Right atrium auricular region (tissue), 2 donors: ENCODE results near the gene LGALS4. TPM values are rescaled to one million over a fixed set of nuclear protein-coding genes. Genes with fewer than 3 reads are reported as not detected.

Source experiments
- DNase-seq: peaks from one replicate; pipeline ENCODE4 v3.0.0-alpha.2; 2019; ENCODE audit warnings: low spot score
- H3K27ac ChIP-seq, 2 donors: fragments of 200-600 bp; sonication (generic); 1 replicate in 1 of 2; 2 replicates in 1 of 2; pipeline ENCODE4 v1.5.1; 2016 to 2019
- H3K27me3 ChIP-seq, 2 donors: fragments of 200-600 bp; sonication (generic); one replicate each; pipeline versions ENCODE4 v1.5.1 to v1.6.0; 2017 to 2019
- H3K36me3 ChIP-seq: fragments of 200-600 bp; sonication (generic); one replicate; pipeline ENCODE4 v1.5.1; 2016
- H3K4me1 ChIP-seq, 2 donors: fragments of 200-600 bp; sonication (generic); one replicate each; pipeline versions ENCODE4 v1.5.1 to v1.6.0; 2017 to 2019
- H3K4me3 ChIP-seq, 2 donors: fragments of 200-600 bp; sonication (generic); 1 replicate in 1 of 2; 2 replicates in 1 of 2; pipeline ENCODE4 v1.5.1; 2017 to 2019; ENCODE audit warnings: mild to moderate bottlenecking in 1 of 2, moderate library complexity in 1 of 2
- H3K9me3 ChIP-seq, 2 donors: fragments of 200-600 bp; sonication (generic); one replicate each; pipeline ENCODE4 v1.5.1; 2019
- CTCF ChIP-seq, 2 donors: fragments of 200-600 bp; sonication (generic); IDR thresholded peaks; one replicate each; pipeline ENCODE4 v1.5.1; 2019; ENCODE audit warnings: antibody characterized with exemption in 2 of 2
- total RNA-seq, 2 donors: library from RNA; depleted of rRNA; stranded (reverse); fragments of >200 nt; gene quantifications; one replicate each; pipeline ENCODE4 v1.1.0, GENCODE V29; 2016

LGALS4 gene
- total RNA-seq, 2 donors from 2014 or later, result 0.67 TPM; not detected in 1

- H3K27me3 ChIP-seq, result no peaks in the 10 kb centered on the region
- H3K9me3 ChIP-seq, result no peaks in the 10 kb centered on the region
- H3K4me3 ChIP-seq, result no peak overlapping the region
- peak overlapping the region in 1 of 2 donors; percentile 7 for H3K27ac ChIP-seq
- no peak for TF ChIP-seq CTCF (IDR thresholded peaks at IDR 0.05)
- no peak for DNase-seq
- peaks cover 62% of the 10 kb centered on the region for H3K36me3 ChIP-seq
- peaks cover 0 to 9% of the 10 kb centered on the region in 2 donors for H3K4me1 ChIP-seq
These were observed 23.6 kb upstream of the LGALS4 start for GRCh38 chr19:38836159-38836982.

GRCh38 chr19:38834590-38834989 is 21.8 kb upstream of the LGALS4 start:
- H3K4me3 ChIP-seq, result no peak overlapping the region
- no peaks in the 10 kb centered on the region for H3K9me3 ChIP-seq
- DNase-seq, result no peak
- peaks cover 0 to 25% of the 10 kb centered on the region in 2 donors for H3K4me1 ChIP-seq
- no peak for TF ChIP-seq CTCF (IDR thresholded peaks at IDR 0.05)
- peaks cover 55% of the 10 kb centered on the region for H3K36me3 ChIP-seq
- H3K27me3 ChIP-seq, result no peaks in the 10 kb centered on the region
- no peak overlapping the region for H3K27ac ChIP-seq

- no peak for DNase-seq
- H3K27me3 ChIP-seq, result no peaks in the 10 kb centered on the region
- peaks cover 0 to 25% of the 10 kb centered on the region in 2 donors for H3K4me1 ChIP-seq
- H3K36me3 ChIP-seq, result peaks cover 55% of the 10 kb centered on the region
- no peak for TF ChIP-seq CTCF (IDR thresholded peaks at IDR 0.05)
- no peak overlapping the region for H3K27ac ChIP-seq
- no peak overlapping the region for H3K4me3 ChIP-seq
- H3K9me3 ChIP-seq, result no peaks in the 10 kb centered on the region
These were observed 21.4 kb upstream of the LGALS4 start for GRCh38 chr19:38834104-38834490.

- DNase-seq, result no peak
- peak overlapping the region in 1 of 2 donors; percentile 94 for H3K27ac ChIP-seq
- no peaks in the 10 kb centered on the region for H3K9me3 ChIP-seq
- no peak for TF ChIP-seq CTCF (IDR thresholded peaks at IDR 0.05)
- no peak overlapping the region for H3K4me3 ChIP-seq
- H3K27me3 ChIP-seq, result no peaks in the 10 kb centered on the region
- peaks cover 0 to 25% of the 10 kb centered on the region in 2 donors for H3K4me1 ChIP-seq
- H3K36me3 ChIP-seq, result peaks cover 55% of the 10 kb centered on the region
These were observed 20.3 kb upstream of the LGALS4 start for GRCh38 chr19:38833092-38833425.

- Histone ChIP-seq H3K36me3 (peaks cover 55% of the 10 kb centered on the region), H3K4me3 (peak overlapping the region; percentile 72 to 76), H3K9me3 (no peaks in the 10 kb centered on the region), H3K4me1 (peaks cover 0 to 40% of the 10 kb centered on the region in 2 donors), H3K27ac (peak overlapping the region; percentile 92 to 94), H3K27me3 (no peaks in the 10 kb centered on the region)
- no peak for TF ChIP-seq CTCF (IDR thresholded peaks at IDR 0.05)
- DNase-seq, result peak; percentile 82
These were observed 18.4 kb upstream of the LGALS4 start for GRCh38 chr19:38831142-38831605.
